ENCODE results near the gene LYRM7.

GRCh38 chr5:131180407-131180806 is 9.7 kb downstream of the LYRM7 start:
- TF ChIP-seq CTCF (IDR thresholded peaks at IDR 0.05) (no peak), POLR2AphosphoS5 (IDR thresholded peaks at IDR 0.05; ENCODE audit: insufficient read depth in 1 of 2, low read depth in 1 of 2) (no peak)
